HG03139 (cell line): ENCODE measurements around the gene DCPS.

ENCODE experiments used
- ATAC-seq: cut with Tn5 transposase; IDR thresholded peaks from one replicate; pipeline ENCODE4 v1.9.1; 2021; ENCODE audit not compliant: unreplicated experiment

The DCPS gene

DNA sequence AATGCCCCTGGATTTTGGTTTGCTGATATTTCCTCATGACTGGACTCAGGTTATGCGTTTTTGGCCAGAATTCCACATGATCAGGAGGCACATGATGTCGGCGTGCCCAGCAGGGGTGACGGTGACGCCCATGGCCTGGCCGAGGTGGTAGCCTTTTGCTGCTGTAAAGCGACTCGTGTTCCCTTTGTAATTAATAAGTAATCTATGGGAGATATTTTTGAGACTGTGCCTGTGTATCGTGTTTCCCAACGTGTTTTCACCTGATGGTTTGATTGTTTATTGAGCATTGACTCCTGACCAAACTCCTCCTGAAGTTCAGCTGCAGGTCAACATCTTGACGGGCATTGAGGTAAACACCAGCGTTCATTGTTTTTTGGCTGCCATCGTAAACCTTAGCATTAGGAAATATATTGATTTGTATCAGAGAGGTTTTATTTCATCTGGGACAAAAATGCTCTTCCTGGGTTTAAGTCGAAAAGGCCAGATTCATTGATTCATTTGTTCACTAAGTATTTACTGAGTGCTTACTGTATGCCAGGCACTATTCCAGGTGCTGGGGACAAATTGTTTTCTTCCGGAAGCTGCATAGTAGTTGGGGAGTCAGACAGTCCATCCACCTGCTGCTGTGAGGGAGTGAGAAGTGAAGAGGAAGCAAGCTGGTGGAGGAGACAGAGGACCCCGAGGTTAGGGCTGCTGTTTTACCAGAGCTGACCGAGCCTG is 23.6 kb downstream of the DCPS start:
- no peak for ATAC-seq

DNA sequence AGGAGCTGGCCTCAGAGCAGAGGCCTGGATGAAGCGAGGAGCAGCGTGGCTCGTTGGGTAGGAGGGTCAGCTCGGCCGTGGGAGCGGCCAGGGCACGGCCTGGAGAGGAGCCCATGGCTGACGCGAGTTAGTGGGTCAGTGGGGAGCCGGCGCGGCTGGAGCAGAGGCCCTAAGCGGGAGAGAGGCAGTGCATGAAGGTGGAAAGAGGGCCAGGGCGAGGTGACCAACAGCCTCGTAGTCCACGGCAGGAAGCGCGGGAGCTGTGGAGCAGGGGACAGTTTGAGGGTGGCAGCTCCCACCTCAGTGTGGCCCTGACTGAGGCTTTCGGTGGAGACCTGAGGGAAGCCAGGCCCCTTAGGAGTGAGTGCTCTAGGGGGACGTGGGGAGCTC is 24.1 kb downstream of the DCPS start:
- ATAC-seq: no peak

DNA sequence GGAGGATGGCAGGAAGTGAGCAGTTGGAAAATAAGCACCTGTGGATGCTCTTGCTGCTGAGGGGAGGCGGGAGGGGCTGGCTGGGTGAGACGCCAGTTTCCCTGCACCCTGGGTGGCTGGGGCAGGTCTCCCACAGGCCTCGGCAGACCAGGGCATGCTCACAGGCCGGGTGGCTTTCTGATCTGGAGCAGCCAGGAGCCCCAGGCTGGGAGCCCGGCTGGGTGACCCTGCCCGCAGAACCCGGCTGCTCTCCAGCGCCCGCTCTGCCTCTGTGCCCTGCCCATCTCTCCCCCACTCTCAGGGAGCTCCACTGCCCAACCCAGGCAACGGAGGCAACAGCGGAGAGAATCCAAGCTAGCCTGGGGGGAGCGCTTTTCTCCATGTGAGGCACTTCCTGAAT is 24.6 kb downstream of the DCPS start:
- no peak for ATAC-seq

DNA sequence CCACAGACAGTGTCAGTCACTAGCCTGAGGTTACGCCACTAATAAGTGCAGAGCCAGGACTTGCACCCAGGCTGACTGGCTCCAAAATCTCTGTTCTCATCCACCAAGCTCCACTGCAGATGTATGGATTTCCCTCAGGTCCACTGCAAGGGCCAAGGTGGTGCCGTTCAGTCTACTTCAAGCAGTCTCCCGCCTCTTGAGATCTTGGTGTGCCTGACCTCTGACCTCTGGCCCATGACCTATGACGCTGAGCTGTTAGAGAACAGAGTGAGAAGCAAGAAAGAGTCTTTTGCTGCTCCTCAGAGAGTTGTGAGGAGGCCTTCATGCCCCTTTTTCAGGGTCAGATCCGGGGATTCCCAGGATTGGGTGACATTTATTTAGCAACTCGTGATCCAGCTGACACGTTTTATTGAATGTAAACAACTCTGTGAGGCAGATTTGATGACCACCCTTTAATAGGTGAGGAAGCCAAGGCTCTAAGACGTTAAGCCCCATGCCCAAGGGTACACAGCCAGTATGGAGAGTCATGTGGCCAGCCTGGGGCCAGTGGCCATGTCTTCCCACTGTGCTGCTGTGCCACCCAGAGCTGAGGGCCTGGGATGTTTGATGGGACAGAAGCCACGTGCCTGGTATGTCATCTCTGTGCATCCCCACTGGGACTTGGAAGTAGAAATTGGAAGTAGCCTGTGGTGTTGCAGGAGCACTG is 25.2 kb downstream of the DCPS start:
- ATAC-seq: no peak

DNA sequence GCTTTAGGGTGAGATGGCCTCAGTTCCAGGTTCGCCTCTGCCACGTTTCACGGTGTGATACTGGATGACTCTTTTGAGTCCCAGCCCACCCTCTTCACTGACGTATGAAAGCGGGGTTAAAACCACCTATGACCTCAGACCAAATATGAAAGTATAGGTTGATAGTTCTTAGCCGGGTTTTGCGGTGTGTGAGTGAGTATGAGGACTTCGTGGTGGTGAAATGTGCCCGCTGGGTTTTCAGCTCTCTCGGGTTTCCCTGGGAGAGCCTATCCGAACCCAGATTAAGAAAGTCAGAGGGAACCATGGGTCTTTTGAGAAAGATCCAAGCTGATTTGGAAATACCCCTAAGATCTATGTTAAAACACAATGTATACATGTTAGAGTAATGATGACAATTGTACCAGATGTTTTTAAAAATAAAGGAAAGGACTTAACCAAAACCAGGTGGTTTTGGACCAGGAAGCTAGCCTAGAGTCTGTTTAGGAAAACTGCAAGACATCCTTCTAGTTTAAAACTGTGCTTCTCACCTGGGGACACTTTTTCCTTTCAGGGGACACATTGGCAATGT is 25.9 kb downstream of the DCPS start:
- ATAC-seq: no peak

DNA sequence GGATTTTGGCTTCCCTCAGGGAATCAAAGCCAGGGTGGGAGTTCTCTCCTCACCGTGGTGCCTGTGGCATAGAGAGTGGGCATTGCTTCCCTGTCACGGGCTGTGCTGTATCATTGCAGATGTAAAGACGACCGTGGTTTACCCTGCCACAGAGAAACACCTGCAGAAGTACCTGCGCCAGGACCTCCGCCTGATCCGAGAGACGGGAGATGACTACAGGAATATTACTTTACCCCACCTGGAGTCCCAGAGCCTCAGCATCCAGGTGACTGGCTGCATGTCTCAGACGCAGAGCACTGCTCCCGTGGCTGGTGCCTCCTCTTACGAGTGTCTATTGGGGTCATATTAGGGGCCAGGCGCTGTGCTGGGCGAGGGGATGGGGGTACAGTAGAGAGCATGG is 27.4 kb downstream of the DCPS start:
- ATAC-seq: no peak

DNA sequence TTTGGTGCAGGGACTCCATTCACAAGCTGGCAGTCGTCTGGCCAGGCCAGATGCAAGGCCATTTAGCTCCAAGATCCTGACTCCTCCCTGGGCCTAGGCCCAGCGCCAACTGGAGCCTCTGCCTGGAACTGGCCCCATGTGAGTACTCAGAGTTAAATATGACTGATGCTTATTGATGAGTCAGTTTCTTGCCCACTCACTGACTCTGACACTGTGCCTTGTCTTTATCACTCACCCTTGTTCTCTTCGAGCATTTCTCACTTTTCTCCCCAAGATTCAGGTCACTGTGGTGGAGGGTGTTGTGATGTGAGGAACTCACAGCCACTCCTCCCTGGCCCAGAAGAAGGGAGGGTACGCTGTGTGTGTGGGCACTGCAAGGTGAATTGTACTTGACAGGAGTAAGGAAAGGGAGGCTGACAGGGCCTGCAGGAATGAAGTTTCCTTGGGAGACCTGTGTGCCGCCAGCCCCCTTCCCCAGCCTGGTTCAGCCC is 28.4 kb downstream of the DCPS start:
- no peak for ATAC-seq

DNA sequence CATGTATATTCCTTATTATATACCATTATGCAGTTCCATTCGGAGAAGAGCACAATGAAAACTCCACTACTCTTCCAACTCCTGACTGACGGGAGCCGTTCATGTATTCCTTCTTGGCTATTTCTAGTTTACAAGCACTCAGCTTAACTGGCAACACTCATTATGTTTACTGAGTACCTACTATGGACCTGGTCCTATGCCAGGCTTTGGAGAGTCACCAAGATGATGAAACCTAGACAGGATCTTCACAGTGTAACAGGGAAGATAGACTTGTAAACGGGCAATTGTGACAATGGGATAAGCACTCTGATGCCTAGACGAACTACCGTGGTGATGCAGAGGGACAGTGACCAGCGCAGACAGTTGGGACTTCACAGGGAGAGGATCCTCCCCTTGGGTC is 29.3 kb downstream of the DCPS start:
- ATAC-seq: no peak

DNA sequence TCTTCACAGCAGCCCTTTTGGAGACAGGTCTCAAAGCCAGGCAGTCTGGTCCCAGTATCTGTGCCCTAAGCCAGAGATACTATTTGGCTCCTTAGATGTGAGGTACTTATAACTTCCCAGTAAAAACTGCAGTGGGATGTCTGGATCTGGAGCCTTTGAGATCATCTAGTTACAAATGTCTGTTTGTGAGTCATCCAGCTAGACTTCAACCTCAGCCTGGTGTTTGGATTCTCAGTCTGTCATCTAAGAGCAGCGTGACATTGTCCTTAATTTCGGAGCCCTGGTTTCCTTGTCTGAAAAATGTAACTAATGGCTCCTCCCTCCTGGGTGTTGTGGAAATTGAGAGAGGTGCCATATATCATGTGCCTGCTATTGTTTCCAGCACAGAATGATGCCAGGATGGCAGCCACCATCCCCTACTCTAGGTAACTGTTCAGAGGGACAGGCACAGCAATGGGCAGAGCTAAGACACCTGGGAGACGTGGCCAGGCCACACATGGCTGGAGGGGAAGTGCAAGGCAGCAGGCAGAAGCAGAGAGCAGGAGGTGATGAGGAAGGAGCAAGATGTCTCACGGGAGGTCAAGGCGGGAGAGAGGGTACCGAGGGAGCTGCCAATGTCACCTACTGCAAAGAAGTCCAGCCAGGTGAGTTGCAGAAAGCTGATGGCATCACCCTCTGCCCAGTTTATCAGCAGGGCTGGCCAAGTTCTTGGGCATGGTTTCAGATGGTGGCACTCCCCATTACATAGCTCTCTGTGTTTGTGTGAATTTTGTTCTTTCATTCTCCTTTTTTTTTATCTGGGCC is 31.0 kb downstream of the DCPS start:
- no peak for ATAC-seq

DNA sequence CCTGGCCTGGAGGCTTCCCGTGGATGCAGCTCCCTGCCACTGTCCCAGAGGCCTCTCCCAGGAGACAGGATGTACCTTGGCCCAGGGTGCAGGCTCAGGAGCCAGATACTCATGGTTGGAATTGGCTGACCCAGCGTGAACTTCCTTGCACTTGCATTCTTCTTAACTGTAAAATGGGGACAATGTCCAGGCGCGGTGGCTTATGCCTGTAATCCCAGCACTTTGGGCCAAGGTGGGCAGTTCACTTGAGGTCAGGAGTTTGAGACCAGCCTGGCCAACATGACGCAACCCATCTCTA is 31.6 kb downstream of the DCPS start:
- ATAC-seq: no peak

DNA sequence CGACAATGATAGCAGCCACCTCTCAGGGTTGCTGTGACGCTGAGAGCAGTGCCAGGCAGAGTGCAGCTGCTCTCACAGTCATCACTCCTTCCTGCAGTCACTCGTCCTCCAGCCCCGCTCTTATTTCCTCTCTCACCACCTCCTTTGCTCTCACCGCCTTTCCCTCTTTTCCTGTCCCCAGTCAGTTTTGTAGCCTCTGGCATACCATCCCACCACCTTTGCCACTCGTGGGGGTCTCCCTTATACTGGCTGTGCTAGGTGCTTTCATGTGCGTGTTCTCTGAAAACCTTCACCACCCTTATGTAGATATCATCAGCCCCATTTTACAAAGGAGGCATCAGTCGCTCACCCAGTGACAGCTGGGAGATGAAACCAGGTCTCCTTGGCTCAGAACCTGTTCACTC is 32.3 kb downstream of the DCPS start:
- ATAC-seq: no peak

DNA sequence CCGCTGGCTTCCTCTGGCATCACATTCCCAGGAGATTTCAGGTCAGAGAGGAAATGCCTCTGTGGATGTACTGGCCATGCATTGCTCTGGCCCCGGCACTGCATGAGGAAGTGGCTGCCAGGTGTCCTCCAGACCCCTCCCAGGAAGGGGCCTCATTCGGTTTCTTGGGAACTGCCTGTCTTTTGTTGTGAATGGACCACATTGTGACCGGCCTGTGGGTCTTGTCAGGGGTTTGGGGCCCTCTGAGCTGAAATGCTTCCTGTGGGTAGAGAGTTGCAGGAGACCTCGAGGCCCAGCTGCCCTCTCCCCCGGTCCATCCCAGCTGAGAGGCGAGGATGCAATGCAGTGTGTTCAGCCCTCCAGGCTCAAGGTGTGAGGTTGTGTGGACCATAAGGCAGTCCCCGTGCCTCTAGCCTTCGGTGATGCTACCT is 32.8 kb downstream of the DCPS start:
- no peak for ATAC-seq

DNA sequence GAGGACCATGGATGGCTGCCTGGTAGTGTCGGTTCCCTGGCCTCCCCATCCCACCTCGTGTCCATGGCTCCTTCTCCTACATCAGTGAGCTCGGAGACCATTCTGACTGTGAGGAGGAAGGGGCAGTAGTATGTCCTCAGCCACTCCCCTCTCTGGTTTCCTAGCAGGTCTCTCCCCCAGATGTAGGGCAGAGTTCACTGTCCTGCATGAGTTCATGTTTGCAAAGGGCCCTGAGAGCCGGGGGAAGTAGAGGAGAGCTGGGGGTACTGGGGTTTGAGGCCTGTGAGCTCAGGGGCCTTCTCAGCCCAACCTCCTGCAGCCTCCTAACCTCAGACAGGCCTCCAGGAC is 33.2 kb downstream of the DCPS start:
- ATAC-seq: no peak

DNA sequence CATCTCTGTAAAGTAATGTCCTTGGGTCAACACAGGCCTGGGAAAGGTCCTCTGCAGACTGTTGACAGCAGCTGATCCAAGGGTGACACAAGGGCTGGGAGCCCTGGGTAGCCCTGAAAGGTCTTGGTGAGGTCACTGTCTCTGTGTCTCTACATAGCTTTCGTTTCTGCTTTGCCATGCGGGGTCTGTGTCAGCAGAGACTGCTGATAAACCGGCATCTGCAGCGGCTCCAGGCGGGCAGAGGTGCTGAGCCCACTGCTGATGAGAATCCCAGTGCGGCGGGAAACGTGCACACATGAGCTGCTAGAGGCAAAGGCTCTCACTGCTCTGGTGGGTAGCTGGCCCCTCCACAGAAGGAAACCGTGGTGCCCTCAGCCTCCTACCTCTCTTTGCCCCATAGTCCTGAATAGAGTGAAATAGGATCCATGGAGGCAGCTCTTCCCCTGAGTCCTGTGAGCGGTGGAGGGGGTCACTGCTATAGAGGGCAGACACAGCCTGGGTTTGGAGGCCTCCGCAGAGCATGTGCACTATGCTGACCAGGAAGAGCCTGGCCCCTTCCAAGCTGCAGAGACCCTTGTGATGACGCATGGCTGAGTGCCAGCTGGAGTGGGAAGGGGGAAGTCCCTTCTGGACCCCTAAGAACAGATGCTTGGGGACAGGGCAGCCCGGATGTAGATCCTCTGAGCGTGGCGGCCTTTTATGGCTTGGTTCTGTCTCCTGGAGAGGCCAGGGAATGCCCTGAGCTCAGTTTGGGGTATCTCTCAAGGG is 33.8 kb downstream of the DCPS start:
- ATAC-seq: no peak

DNA sequence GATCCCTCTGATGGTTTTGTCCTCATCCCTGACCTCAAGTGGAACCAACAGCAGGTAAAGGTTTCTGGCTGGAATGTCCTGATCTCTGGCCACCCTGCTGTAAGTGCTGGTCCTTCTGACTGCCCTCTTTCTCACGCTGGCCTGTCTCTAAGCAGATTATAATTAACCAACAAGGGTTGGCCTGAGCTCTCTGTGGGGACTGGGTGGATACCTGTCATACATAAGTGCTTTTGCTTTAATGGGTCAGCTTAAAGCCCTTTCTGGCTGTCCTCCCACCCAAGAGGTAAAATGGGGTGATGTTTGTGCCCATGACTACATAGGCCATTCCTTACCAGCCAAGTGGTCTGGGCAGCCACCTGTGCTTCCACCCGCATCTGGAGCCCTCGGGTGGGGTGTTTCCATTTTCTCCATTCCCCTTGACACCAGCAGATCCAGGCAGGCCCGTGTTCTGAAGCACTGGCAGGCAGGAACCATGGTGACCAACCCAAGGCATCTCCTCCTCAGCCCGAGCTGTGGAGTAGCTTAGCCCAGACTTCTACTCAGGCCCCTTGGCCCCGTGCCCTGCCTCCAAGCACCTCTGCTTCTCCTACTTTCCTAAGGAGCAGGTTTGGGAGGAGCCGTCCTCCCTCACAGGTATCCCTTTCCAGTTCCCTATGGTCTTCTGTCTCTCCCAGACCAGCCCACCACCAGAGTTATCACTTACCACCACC is 34.6 kb downstream of the DCPS start:
- ATAC-seq: no peak

DNA sequence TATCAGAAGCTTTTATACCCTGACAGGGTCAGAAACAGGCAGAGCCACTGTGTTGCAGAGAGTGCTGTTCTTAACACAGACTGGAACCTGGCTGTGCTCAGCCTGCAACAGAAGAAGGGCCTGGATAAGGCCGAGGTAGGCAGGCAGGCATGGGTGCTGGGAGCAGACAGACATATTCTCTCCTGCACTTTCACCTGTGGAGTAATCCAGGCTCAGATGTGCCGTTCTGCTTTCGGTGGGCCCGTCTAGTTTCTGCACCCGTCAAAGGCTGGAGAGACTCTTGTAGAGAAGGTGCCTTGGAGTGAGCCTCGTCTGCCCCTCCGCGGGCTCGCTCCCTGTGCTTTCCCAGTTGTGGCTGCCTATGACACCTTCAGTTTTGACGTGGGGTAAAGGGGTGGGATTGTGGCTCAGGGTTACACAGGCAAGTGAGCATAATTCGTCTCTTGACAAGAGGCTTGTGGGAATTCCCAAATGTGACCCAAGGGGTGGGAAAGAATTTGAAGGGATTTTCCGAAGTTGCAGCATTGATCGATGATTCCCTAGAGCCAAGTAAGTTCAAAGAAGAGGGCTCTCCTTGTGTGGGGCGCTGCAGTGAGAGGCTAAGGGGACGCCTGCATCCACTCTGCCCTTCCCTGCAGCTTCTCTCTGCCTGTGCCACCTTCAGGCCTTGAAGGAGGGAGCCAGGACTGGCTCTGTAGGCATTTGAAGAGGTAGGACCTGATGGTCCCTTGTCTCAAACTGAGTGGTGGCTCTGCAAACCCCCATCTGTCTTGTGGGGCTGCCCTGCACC is 35.4 kb downstream of the DCPS start:
- ATAC-seq: no peak

DNA sequence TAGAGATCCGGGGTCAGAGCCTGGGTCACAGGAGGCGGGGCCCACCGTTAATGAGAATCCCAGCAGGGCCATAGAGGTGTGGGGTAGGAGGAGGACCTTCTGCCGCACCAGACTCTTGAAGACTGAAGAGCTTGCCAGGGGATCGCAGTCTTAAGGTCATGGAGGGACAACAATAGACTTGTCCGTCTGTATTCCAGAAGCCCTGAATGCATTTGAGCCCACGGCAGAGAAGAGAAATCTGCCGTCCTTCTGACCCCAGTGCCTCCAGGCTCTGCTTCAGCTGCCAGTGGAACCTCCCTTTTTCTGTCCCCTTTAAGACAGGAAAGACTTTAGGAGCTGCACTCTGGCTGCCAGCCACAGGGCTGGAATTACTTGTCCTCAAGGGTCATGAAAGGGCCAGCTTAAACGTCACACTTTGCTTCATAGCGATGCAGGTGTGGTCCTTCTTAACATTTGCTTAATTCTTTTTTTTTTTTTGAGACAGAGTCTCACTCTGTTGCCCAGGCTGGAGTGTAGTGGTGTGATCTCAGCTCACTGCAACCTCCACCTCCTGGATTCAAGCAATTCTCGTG is 36.1 kb downstream of the DCPS start:
- no peak for ATAC-seq

DNA sequence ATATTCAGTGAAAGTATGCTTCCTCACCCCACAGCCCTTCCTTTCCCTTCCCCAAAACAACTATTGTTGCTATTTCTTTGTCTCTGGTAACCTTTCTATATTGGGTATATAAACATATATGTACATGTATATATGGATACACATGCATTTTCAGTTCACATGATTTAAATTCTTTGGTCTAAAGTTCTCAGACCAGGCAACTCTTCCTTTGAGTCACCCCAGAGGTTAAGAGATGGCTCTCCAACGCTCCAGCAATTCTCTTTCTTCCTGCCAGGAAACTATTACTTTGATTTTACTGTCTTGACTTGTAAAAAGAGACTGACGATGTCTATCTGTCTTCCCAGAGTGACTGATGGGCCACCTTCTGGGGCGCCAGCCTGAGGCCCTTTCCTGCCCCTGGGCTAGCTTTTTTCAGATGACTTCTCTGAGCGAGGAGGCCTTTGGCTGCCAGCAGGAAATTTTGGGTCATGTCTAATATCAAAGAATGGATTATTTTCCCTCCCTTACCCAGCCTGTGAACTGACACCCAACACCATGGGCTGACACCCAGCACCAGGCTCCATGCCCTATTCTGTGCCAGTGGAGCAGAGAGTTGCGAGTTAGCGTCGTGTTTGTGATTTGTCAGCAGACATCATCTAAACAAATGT is 37.2 kb downstream of the DCPS start:
- no peak for ATAC-seq

DNA sequence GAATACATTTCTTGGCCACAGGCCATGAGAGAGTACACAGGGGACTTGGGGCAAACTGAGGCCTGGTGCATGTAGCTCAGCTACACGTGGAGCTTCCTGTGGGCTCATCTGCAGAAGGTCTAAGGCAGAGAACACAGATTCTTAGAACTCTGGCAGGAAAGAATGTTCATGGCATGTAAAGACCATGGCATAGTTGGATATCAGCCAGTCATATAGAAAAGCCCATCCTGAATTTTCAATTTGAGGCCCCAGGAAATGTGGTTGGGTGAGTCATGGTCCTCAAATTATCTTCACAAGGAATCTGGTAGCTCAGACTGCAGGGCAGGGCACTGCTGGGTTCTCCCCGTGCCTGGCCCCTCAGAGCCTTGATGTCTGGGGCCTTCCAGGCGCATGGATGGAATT is 37.9 kb downstream of the DCPS start:
- ATAC-seq: no peak
